Glomerular visceral epithelial cell (primary cell): ENCODE results near the gene GID8.

Source experiments
- DNase-seq: peaks from one replicate; pipeline ENCODE4 v3.0.0-alpha.2; 2016; ENCODE audit errors: extremely low spot score

Gene GID8

GRCh38 chr20:62970307-62971210, 32.6 kb downstream of the GID8 start:
- no peak for DNase-seq

GRCh38 chr20:62971211-62971949, 33.4 kb downstream of the GID8 start:
- no peak for DNase-seq

GRCh38 chr20:62971950-62972844, 34.2 kb downstream of the GID8 start:
- peak; percentile 86 for DNase-seq

GRCh38 chr20:62972845-62973745, 35.1 kb downstream of the GID8 start:
- no peak for DNase-seq

GRCh38 chr20:62975251-62975760, 37.4 kb downstream of the GID8 start:
- DNase-seq: no peak

- no peak for DNase-seq
Observed at GRCh38 chr20:62975812-62976508, 38.0 kb downstream of the GID8 start.

GRCh38 chr20:62976886-62977285, 38.9 kb downstream of the GID8 start:
- no peak for DNase-seq

- no peak for DNase-seq
Observed at GRCh38 chr20:62977613-62978560, 39.9 kb downstream of the GID8 start.

GRCh38 chr20:62978561-62978943, 40.6 kb downstream of the GID8 start:
- no peak for DNase-seq

GRCh38 chr20:62979310-62979709, 41.4 kb downstream of the GID8 start:
- no peak for DNase-seq

GRCh38 chr20:62979876-62980373, 42.0 kb downstream of the GID8 start:
- DNase-seq: no peak

GRCh38 chr20:62980380-62980960, 42.5 kb downstream of the GID8 start:
- DNase-seq: no peak

- no peak for DNase-seq
Observed at GRCh38 chr20:62980970-62981369, 43.0 kb downstream of the GID8 start.

- no peak for DNase-seq
Observed at GRCh38 chr20:62982124-62983075, 44.5 kb downstream of the GID8 start.

- no peak for DNase-seq
Observed at GRCh38 chr20:62983210-62983609, 45.3 kb downstream of the GID8 start.

- no peak for DNase-seq
Observed at GRCh38 chr20:62984666-62985443, 46.9 kb downstream of the GID8 start.

- no peak for DNase-seq
Observed at GRCh38 chr20:62985444-62985778, 47.5 kb downstream of the GID8 start.
